Mesenchymal stem cell (in vitro differentiated cells and primary cell): ENCODE data around the gene EVA1C.

Experiments used
- DNase-seq: peaks from one replicate; pipeline ENCODE4 v3.0.0-alpha.2; 2013
- H2AFZ ChIP-seq: one replicate; pipeline ENCODE4 v1.6.1; 2013; ENCODE audit warnings: low read depth, mild to moderate bottlenecking, control low read depth, inconsistent platforms, low read length, moderate library complexity
- H2AK5ac ChIP-seq: 2 replicates; pipeline ENCODE4 v1.6.1; 2013; ENCODE audit warnings: low read length, moderate library complexity, mild to moderate bottlenecking, inconsistent platforms; ENCODE audit not compliant: severe bottlenecking
- H2BK120ac ChIP-seq: one replicate; pipeline ENCODE4 v1.6.1; 2013; ENCODE audit warnings: low read depth, mild to moderate bottlenecking, inconsistent platforms, low read length, moderate library complexity
- H2BK12ac ChIP-seq, 2 experiments: one replicate each; pipeline ENCODE4 v1.6.1; 2013; ENCODE audit warnings: inconsistent platforms in 2 of 2, low read length in 2 of 2, mild to moderate bottlenecking in 2 of 2, moderate library complexity in 2 of 2, control low read depth in 1 of 2
- H2BK15ac ChIP-seq: one replicate; pipeline ENCODE4 v1.6.1; 2013; ENCODE audit warnings: mild to moderate bottlenecking, low read depth, inconsistent platforms; ENCODE audit not compliant: poor library complexity, severe bottlenecking
- H2BK5ac ChIP-seq: 2 replicates; pipeline ENCODE4 v1.6.1; 2013; ENCODE audit warnings: low read depth, mild to moderate bottlenecking, low read length, control low read depth, inconsistent platforms; ENCODE audit not compliant: poor library complexity, severe bottlenecking
- H3K14ac ChIP-seq, 2 experiments: one replicate each; pipeline ENCODE4 v1.6.1; 2013; ENCODE audit warnings: inconsistent platforms in 2 of 2, low read length in 2 of 2, control low read depth in 1 of 2, mild to moderate bottlenecking in 1 of 2, moderate library complexity in 1 of 2
- H3K18ac ChIP-seq, 2 experiments: one replicate each; pipeline ENCODE4 v1.6.1; 2013; ENCODE audit warnings: inconsistent platforms in 2 of 2, low read length in 2 of 2, control low read depth in 1 of 2, low read depth in 1 of 2, mild to moderate bottlenecking in 1 of 2
- H3K23ac ChIP-seq, 2 experiments: one replicate each; pipeline ENCODE4 v1.6.1; 2013; ENCODE audit warnings: inconsistent platforms in 2 of 2, low read length in 2 of 2, mild to moderate bottlenecking in 2 of 2, moderate library complexity in 2 of 2, control low read depth in 1 of 2
- H3K27ac ChIP-seq: 2 replicates; pipeline ENCODE4 v1.5.1; 2013; ENCODE audit warnings: mild to moderate bottlenecking, moderate library complexity, low read length, control low read depth, inconsistent platforms; ENCODE audit not compliant: poor library complexity, severe bottlenecking
- H3K27me3 ChIP-seq, 2 experiments: 2 replicates each; pipeline versions ENCODE4 v1.6.1 to v1.7.0; 2013; ENCODE audit warnings: low read length in 2 of 2, mild to moderate bottlenecking in 2 of 2, moderate library complexity in 2 of 2, control low read depth in 1 of 2, inconsistent platforms in 1 of 2; ENCODE audit not compliant: control insufficient read depth in 1 of 2, insufficient read depth in 1 of 2
- H3K36me3 ChIP-seq, 2 experiments: 2 replicates each; pipeline versions ENCODE4 v1.6.1 to v1.7.0; 2013; ENCODE audit warnings: low read length in 2 of 2, control low read depth in 1 of 2, inconsistent platforms in 1 of 2, low read depth in 1 of 2, mild to moderate bottlenecking in 1 of 2; ENCODE audit not compliant: insufficient read depth in 2 of 2, control insufficient read depth in 1 of 2
- H3K4ac ChIP-seq, 2 experiments: one replicate each; pipeline ENCODE4 v1.6.1; 2013; ENCODE audit warnings: inconsistent platforms in 2 of 2, low read length in 2 of 2, mild to moderate bottlenecking in 2 of 2, moderate library complexity in 2 of 2, control low read depth in 1 of 2, low read depth in 1 of 2
- H3K4me1 ChIP-seq: 2 replicates; pipeline ENCODE4 v1.6.1; 2013; ENCODE audit warnings: low read depth, low read length, control low read depth; ENCODE audit not compliant: control insufficient read depth, insufficient read depth
- H3K4me2 ChIP-seq: 2 replicates; pipeline ENCODE4 v1.6.1; 2013; ENCODE audit warnings: low read length, mild to moderate bottlenecking, inconsistent platforms; ENCODE audit not compliant: poor library complexity, severe bottlenecking
- H3K4me3 ChIP-seq, 2 experiments: 2 replicates each; pipeline versions ENCODE4 v1.5.1 to v1.7.0; 2013; ENCODE audit warnings: low read length in 2 of 2, mild to moderate bottlenecking in 2 of 2, control low read depth in 1 of 2, low read depth in 1 of 2; ENCODE audit not compliant: insufficient read depth in 1 of 2
- H3K79me1 ChIP-seq: replicated peaks from 2 replicates; pipeline ENCODE4 v1.6.1; 2013; ENCODE audit warnings: mild to moderate bottlenecking, control low read depth, low read length, inconsistent platforms; ENCODE audit not compliant: poor library complexity, severe bottlenecking
- H3K9ac ChIP-seq: 2 replicates; pipeline ENCODE4 v1.7.0; 2013; ENCODE audit warnings: mild to moderate bottlenecking, low read length, moderate library complexity
- H3K9me3 ChIP-seq: 2 replicates; pipeline ENCODE4 v1.7.0; 2013; ENCODE audit warnings: mild to moderate bottlenecking, low read length; ENCODE audit not compliant: control insufficient read depth
- H4K8ac ChIP-seq: one replicate; pipeline ENCODE4 v1.6.1; 2013; ENCODE audit warnings: inconsistent platforms, mild to moderate bottlenecking, low read length, moderate library complexity
- H4K91ac ChIP-seq: one replicate; pipeline ENCODE4 v1.6.1; 2013; ENCODE audit warnings: mild to moderate bottlenecking, low read length, inconsistent platforms
- WGBS: methylation state at CpG from one replicate; pipeline ENCODE4 v1.1.7; 2013; ENCODE audit warnings: mixed read lengths; 5-methylcytosine and 5-hydroxymethylcytosine counted together

Gene EVA1C

GRCh38 chr21:32476661-32477423 is 64.3 kb downstream of the EVA1C start:
- H2AFZ ChIP-seq = no peak overlapping the region
- H3K36me3 ChIP-seq = peaks cover 0 to 23% of the 10 kb centered on the region in 2 experiments
- no peak overlapping the region for H3K14ac ChIP-seq
- H3K4me2 ChIP-seq = no peak overlapping the region
- H2BK5ac ChIP-seq = no peak overlapping the region
- WGBS = 85% methylated on average over 11 of the region's 13 CpGs
- H3K9me3 ChIP-seq = no peaks in the 10 kb centered on the region
- H3K9ac ChIP-seq = no peak overlapping the region
- H3K18ac ChIP-seq = no peak overlapping the region
- H3K23ac ChIP-seq = peak overlapping the region in 1 of 2 experiments; percentile 40
- H4K91ac ChIP-seq = no peak overlapping the region
- H2BK120ac ChIP-seq = no peak overlapping the region
- H3K4me1 ChIP-seq = peaks cover 3% of the 10 kb centered on the region
- H3K4ac ChIP-seq = no peak overlapping the region
- H3K4me3 ChIP-seq = no peak overlapping the region
- no peak overlapping the region for H2AK5ac ChIP-seq
- H4K8ac ChIP-seq = no peak overlapping the region
- DNase-seq = no peak
- no peaks in the 10 kb centered on the region for H3K79me1 ChIP-seq
- H2BK15ac ChIP-seq = no peak overlapping the region
- H3K27me3 ChIP-seq = no peaks in the 10 kb centered on the region
- H2BK12ac ChIP-seq = no peak overlapping the region
- no peak overlapping the region for H3K27ac ChIP-seq

GRCh38 chr21:32477424-32477745 is 64.9 kb downstream of the EVA1C start:
- 80% methylated on average over 6 of the region's 9 CpGs for WGBS
- Histone ChIP-seq H4K91ac (no peak overlapping the region), H4K8ac (no peak overlapping the region), H2AK5ac (no peak overlapping the region), H2BK120ac (no peak overlapping the region), H2AFZ (no peak overlapping the region), H3K9me3 (no peaks in the 10 kb centered on the region), H3K4me2 (no peak overlapping the region), H3K14ac (no peak overlapping the region), H2BK15ac (no peak overlapping the region), H3K18ac (no peak overlapping the region), H3K36me3 (peaks cover 0 to 25% of the 10 kb centered on the region in 2 experiments), H2BK5ac (no peak overlapping the region), H3K9ac (no peak overlapping the region), H3K4ac (no peak overlapping the region), H3K27me3 (no peaks in the 10 kb centered on the region), H3K79me1 (no peaks in the 10 kb centered on the region), H3K23ac (no peak overlapping the region), H3K27ac (no peak overlapping the region), H3K4me1 (peaks cover 3% of the 10 kb centered on the region), H3K4me3 (no peak overlapping the region), H2BK12ac (no peak overlapping the region)
- no peak for DNase-seq

DNA sequence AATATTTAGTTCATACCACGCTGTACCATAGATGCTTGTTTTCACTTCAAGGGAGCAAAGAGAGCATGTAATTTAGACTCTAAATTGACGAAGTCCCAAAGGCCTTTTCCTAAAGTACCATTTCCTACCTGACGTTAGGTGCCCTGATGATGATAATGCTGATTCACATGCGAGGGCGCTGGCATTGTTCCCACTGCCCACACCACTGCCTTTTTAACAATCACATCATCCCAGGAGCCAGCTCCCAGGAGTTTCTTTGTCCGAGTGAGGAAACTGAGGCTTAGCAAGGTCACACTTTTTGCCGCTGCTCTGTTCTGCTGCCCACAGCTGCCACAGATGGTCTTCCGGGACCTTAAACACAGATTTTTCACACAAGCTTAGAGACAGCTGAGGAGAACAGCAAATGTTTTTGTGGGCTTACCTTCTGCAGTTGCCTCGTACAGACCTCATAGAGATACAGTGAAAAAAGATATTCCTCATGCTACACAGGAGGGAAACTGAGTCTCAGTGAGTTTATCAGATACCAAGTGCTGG is 69.4 kb downstream of the EVA1C start:
- Histone ChIP-seq H4K8ac (no peak overlapping the region), H2AFZ (no peak overlapping the region), H2BK5ac (no peak overlapping the region), H3K9ac (no peak overlapping the region), H3K14ac (no peak overlapping the region), H3K4ac (no peak overlapping the region), H4K91ac (no peak overlapping the region), H3K4me1 (no peaks in the 10 kb centered on the region), H2BK15ac (no peak overlapping the region), H3K27ac (no peak overlapping the region), H2BK12ac (no peak overlapping the region), H3K36me3 (peaks cover 0 to 8% of the 10 kb centered on the region in 2 experiments), H2AK5ac (no peak overlapping the region), H3K4me3 (no peak overlapping the region), H3K27me3 (no peaks in the 10 kb centered on the region), H3K23ac (no peak overlapping the region), H3K9me3 (no peaks in the 10 kb centered on the region), H2BK120ac (no peak overlapping the region), H3K18ac (no peak overlapping the region), H3K79me1 (no peaks in the 10 kb centered on the region), H3K4me2 (no peak overlapping the region)
- 88% methylated on average over 9 of the region's 9 CpGs for WGBS
- DNase-seq = no peak

DNA sequence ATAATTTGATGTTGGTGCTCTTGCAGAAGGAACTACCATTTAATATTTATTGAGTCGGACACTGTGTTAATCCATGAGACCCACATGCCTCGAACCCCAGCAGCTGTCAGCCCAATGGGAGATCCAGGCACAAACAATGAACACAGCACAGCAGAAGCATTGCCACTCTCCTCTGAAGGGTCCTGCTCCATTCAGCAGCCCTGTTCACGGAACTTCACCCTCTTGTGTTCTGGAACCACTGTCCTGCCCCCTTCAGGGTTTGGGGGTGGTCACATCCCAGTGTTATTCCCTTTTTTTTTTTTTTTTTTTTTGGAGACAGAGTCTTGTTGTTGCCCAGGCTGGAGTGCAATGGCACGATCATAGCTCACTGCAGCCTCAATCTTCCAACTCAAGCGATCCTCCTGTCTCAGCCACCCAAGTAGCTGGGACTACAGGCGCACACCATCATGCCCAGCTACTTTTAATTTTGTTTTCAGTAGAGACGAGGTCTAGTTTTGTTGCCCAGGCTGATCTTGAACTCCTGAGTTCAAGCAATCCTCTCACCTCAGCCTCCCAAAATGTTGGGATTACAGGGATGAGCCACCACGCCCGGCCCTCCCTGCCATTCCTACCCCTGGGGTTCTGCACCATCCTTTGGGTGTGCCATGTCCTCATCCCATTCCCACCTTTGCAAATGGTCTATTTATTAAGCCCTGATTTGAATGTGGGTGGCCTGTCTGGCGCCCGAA is 70.2 kb downstream of the EVA1C start:
- Histone ChIP-seq H3K4me3 (no peak overlapping the region), H2AK5ac (no peak overlapping the region), H4K8ac (no peak overlapping the region), H2BK120ac (no peak overlapping the region), H3K4me1 (no peaks in the 10 kb centered on the region), H3K36me3 (peaks cover 0 to 7% of the 10 kb centered on the region in 2 experiments), H3K4ac (no peak overlapping the region), H3K27ac (no peak overlapping the region), H3K23ac (no peak overlapping the region), H3K27me3 (no peaks in the 10 kb centered on the region), H3K14ac (no peak overlapping the region), H4K91ac (no peak overlapping the region), H3K79me1 (no peaks in the 10 kb centered on the region), H2BK12ac (no peak overlapping the region), H2BK5ac (no peak overlapping the region), H2BK15ac (no peak overlapping the region), H3K18ac (no peak overlapping the region), H3K9ac (no peak overlapping the region), H2AFZ (no peak overlapping the region), H3K4me2 (no peak overlapping the region), H3K9me3 (no peaks in the 10 kb centered on the region)
- DNase-seq = no peak
- WGBS = 87% methylated on average over 11 of the region's 11 CpGs
